Endothelial cell of umbilical vein (primary cell): Measurements from ENCODE around the gene LRP2.

ENCODE experiments used
- EZH2 ChIP-seq: IDR thresholded peaks from 2 replicates; pipeline ENCODE4 v1.6.1; 2012; ENCODE audit warnings: borderline replicate concordance, low read depth, mild to moderate bottlenecking, moderate library complexity, low read length, inconsistent platforms; ENCODE audit not compliant: severe bottlenecking
- POLR2A ChIP-seq: IDR thresholded peaks from 2 replicates; pipeline ENCODE4 v1.6.1; 2012; ENCODE audit warnings: low read depth, mild to moderate bottlenecking, control low read depth, low read length
- POLR2AphosphoS5 ChIP-seq: IDR thresholded peaks from 2 replicates; pipeline ENCODE4 v1.6.1; 2012; ENCODE audit warnings: low read depth, mild to moderate bottlenecking, control low read depth, low read length, moderate library complexity; ENCODE audit not compliant: insufficient read depth
- TF ChIP-seq, protein P1 (sequence below), 2 donors: IDR thresholded peaks; 1 replicate in 1 of 2; 2 replicates in 1 of 2; pipeline ENCODE4 v1.5.1; 2011; ENCODE audit warnings: low read length in 2 of 2, mild to moderate bottlenecking in 2 of 2, moderate library complexity in 2 of 2, control low read depth in 1 of 2, inconsistent platforms in 1 of 2, low read depth in 1 of 2; ENCODE audit not compliant: insufficient read depth in 1 of 2; ENCODE audit errors: extremely low read depth in 1 of 2
- TF ChIP-seq, protein P2 (sequence below): IDR thresholded peaks from 2 replicates; pipeline ENCODE4 v1.6.1; 2011; ENCODE audit not compliant: insufficient read depth, insufficient read length

DNA sequence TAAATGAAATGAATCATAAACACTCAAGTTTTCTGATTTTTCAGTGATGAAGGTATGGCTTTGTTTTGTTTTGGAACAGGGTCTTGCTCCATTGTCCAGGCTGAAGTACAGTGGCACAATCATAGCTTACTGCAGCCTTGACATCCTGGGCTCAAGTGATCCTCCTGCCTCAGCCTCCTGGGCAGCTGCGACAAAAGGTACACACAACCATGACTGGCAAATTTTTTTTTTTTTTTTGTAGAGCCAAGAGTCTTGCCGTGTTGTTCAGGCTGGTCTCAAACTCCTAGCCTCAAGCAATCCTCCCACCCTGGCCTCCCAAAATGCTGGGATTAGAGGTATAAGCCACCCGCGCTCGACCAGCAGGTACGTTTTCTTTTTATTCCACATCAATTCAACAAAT lies 22.5 kb upstream of the LRP2 start:
- TF ChIP-seq, protein P1, sequence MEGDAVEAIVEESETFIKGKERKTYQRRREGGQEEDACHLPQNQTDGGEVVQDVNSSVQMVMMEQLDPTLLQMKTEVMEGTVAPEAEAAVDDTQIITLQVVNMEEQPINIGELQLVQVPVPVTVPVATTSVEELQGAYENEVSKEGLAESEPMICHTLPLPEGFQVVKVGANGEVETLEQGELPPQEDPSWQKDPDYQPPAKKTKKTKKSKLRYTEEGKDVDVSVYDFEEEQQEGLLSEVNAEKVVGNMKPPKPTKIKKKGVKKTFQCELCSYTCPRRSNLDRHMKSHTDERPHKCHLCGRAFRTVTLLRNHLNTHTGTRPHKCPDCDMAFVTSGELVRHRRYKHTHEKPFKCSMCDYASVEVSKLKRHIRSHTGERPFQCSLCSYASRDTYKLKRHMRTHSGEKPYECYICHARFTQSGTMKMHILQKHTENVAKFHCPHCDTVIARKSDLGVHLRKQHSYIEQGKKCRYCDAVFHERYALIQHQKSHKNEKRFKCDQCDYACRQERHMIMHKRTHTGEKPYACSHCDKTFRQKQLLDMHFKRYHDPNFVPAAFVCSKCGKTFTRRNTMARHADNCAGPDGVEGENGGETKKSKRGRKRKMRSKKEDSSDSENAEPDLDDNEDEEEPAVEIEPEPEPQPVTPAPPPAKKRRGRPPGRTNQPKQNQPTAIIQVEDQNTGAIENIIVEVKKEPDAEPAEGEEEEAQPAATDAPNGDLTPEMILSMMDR (IDR thresholded peaks at IDR 0.05; ENCODE audit: extremely low read depth in 1 of 2, insufficient read depth in 1 of 2, low read depth in 1 of 2, low read length in 2 of 2): no peak
- TF ChIP-seq POLR2A (no peak), POLR2AphosphoS5 (no peak), EZH2 (no peak)
- TF ChIP-seq, protein P2, sequence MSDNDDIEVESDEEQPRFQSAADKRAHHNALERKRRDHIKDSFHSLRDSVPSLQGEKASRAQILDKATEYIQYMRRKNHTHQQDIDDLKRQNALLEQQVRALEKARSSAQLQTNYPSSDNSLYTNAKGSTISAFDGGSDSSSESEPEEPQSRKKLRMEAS: no peak
